A549 treated with AZD9567 at 1 μM for 4 hours (cell line): Measurements from ENCODE around the gene ALG13. TPM values are rescaled to one million over a fixed set of nuclear protein-coding genes. Genes with fewer than 3 reads are reported as not detected.

Experiments used
- total RNA-seq: library from RNA; stranded (reverse); fragments of 200-300 nt; extraction: Qiagen RNA extraction; gene quantifications from 5 replicates; pipeline ENCODE4 v1.2.3, GENCODE V29; 2022; ENCODE audit not compliant: insufficient read depth

The ALG13 gene
- 53.3 to 71.3 TPM (median 57.1 TPM) in 5 replicates for total RNA-seq

DNA sequence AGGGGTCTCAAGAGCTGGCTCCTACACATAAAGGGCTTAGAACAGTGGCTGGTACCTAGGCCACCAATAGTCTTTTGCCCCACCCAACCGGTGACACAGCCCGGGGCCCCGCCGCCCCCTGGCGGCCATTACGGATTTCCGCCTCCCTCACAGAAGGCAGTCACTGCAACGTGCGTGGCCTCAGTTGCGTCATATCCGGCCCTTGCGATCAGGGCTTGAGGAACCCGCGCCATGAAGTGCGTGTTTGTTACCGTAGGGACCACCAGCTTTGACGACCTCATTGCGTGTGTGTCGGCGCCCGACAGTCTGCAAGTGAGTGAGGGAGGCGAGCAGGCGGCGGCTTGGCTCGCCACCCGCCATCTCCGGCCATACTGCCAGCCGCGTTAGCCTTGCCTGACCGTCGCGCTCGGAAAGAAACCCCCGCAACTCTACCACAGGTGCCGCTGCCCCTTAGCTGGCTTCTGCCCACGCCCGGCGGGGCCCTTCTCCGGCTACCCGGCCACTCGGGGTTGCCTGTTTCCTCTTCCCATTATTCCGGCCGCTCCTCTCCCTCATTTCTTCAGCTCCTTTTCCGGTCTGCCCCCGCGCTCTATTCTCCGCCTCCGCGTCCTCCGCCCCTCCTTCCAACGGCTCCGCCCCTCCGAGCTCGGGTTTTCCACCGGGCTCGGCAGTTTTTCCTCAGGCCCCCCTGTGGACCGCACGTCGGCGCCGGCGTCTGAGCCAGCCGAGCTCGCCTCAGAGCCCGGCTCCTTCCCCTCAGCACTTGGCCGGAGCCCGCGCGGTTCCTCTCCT is at the start of gene ALG13:
ALG13 (plus strand) TSS at position 183 of the 792 bp plus-strand sequence; CDS start at position 232, 49 bp downstream.

Other genes with a start within 250 kb of the ALG13 start
- gene SERTM2, start 169.5 kb upstream of the ALG13 start, total RNA-seq, result not detected in 5 replicates
- not detected in 5 replicates for gene TRPC5OS, start 195.0 kb downstream of the ALG13 start, total RNA-seq